OCI-LY7 (cell line): ENCODE measurements around the gene IRS1. TPM values are rescaled to one million over a fixed set of nuclear protein-coding genes. Genes with fewer than 3 reads are reported as not detected.

Experiments
- BruUV-seq: library from RNA; stranded (reverse); fragments of 400-500 nt; replicated peaks from 2 replicates; lab custom pipeline; 2021; lab: Mats Ljungman, UMichigan
- CTCF ChIA-PET: fragments of 300-600 bp; sonication (Branson Sonifier 250); formaldehyde crosslinking; loops from one replicate; lab custom pipeline; 2022; ENCODE audit warnings: antibody characterized with exemption; ENCODE audit not compliant: unreplicated experiment; lab: Charles Lee
- POLR2A ChIA-PET: fragments of 300-600 bp; sonication (Branson Sonifier 250); formaldehyde crosslinking; loops from one replicate; lab custom pipeline; 2022; ENCODE audit warnings: antibody characterized with exemption; lab: Charles Lee
- DNase-seq: peaks from one replicate; pipeline ENCODE4 v3.0.0-alpha.2; 2015; ENCODE audit warnings: low spot score
- H2AFZ ChIP-seq: fragments of 200-600 bp; sonication (generic), shearing (Covaris generic); 2 replicates; pipeline ENCODE4 v1.6.1; 2014; ENCODE audit warnings: mild to moderate bottlenecking, antibody characterized with exemption, low read length, moderate library complexity
- H3K27ac ChIP-seq: fragments of 200-600 bp; sonication (generic); 2 replicates; pipeline ENCODE4 v1.5.1; 2014; ENCODE audit warnings: mixed run types, low read depth, mild to moderate bottlenecking, moderate library complexity, low read length, inconsistent platforms; ENCODE audit not compliant: poor library complexity, severe bottlenecking
- H3K36me3 ChIP-seq: fragments of 200-600 bp; sonication (generic); 2 replicates; pipeline ENCODE4 v1.6.1; 2014; ENCODE audit warnings: mild to moderate bottlenecking, antibody characterized with exemption, low read length, moderate library complexity, mixed read lengths; ENCODE audit not compliant: insufficient read depth
- H3K4me1 ChIP-seq: fragments of 200-600 bp; sonication (generic); 2 replicates; pipeline ENCODE4 v1.5.1; 2014; ENCODE audit warnings: mild to moderate bottlenecking, low read length; ENCODE audit not compliant: insufficient read depth, poor library complexity, severe bottlenecking
- H3K4me2 ChIP-seq: fragments of 200-600 bp; sonication (generic); 2 replicates; pipeline ENCODE4 v1.6.1; 2014; ENCODE audit warnings: mild to moderate bottlenecking, low read length
- H3K4me3 ChIP-seq: fragments of 200-600 bp; sonication (generic); 2 replicates; pipeline ENCODE4 v1.5.1; 2014; ENCODE audit warnings: mild to moderate bottlenecking, low read depth, low read length; ENCODE audit not compliant: poor library complexity, severe bottlenecking
- H3K79me2 ChIP-seq: fragments of 200-600 bp; sonication (generic); 2 replicates; pipeline ENCODE4 v1.6.1; 2016; ENCODE audit warnings: low read depth, mild to moderate bottlenecking, low read length, moderate library complexity, mixed read lengths; ENCODE audit not compliant: insufficient read depth
- H3K9me2 ChIP-seq: fragments of 200-600 bp; sonication (generic); 2 replicates; pipeline ENCODE4 v1.6.1; 2016; ENCODE audit warnings: mild to moderate bottlenecking, low read length, mixed read lengths; ENCODE audit not compliant: insufficient read depth
- H3K9me3 ChIP-seq: fragments of 200-600 bp; sonication (generic); 2 replicates; pipeline ENCODE4 v1.6.1; 2014; ENCODE audit warnings: mild to moderate bottlenecking, mixed run types, low read length, mixed read lengths
- H4K20me1 ChIP-seq: fragments of 200-600 bp; sonication (generic); 2 replicates; pipeline ENCODE4 v1.6.1; 2014; ENCODE audit warnings: mild to moderate bottlenecking, antibody characterized with exemption, low read length, moderate library complexity, mixed read lengths; ENCODE audit not compliant: insufficient read depth
- CTCF ChIP-seq: fragments of 200-600 bp; sonication (generic); conservative IDR thresholded peaks from 2 replicates; pipeline ENCODE4 v1.5.1; 2014; ENCODE audit warnings: mild to moderate bottlenecking, antibody characterized with exemption, low read length, moderate library complexity, mixed read lengths
- EZH2phosphoT487 ChIP-seq: fragments of 200-600 bp; sonication (generic); IDR thresholded peaks from 2 replicates; pipeline ENCODE4 v1.6.1; 2018; ENCODE audit warnings: low read depth, borderline replicate concordance, mild to moderate bottlenecking, mixed run types, antibody characterized with exemption, low read length, moderate library complexity, mixed read lengths
- intact Hi-C: fragments of 100-400 bp; cut with micrococcal nuclease; formaldehyde crosslinking; loops from one replicate; pipeline ENCODE4 v1.10.0; 2022; ENCODE audit not compliant: unreplicated experiment
- total RNA-seq, 2 experiments: library from RNA; depleted of rRNA in 1 of 2; stranded (reverse); fragments of >200 nt in 1 of 2; shearing (Covaris generic) in 1 of 2; gene quantifications; 2 replicates each; pipeline ENCODE4 v1.2.3, GENCODE V29; 2014 to 2022

IRS1 gene
- total RNA-seq, 2 experiments from 2014 or later, result 18.1 to 23.5 TPM

- TF ChIP-seq EZH2phosphoT487, result no peak
- CTCF ChIA-PET, result no interaction called here
These were observed 44.0 kb downstream of the IRS1 start for GRCh38 chr2:226755631-226756030.

GRCh38 chr2:226754821-226755604 lies 44.6 kb downstream of the IRS1 start:
- Histone ChIP-seq H3K79me2 (0 out of 2 replicates have a peak, but pooled peaks cover 4% of the 10 kb centered on the region), H3K9me2 (no peaks in the 10 kb centered on the region), H3K4me1 (peaks cover 10% of the 10 kb centered on the region), H3K9me3 (no peaks in the 10 kb centered on the region), H3K4me3 (no peak overlapping the region), H4K20me1 (no peaks in the 10 kb centered on the region), H2AFZ (no peak overlapping the region), H3K4me2 (no peak overlapping the region), H3K27ac (no peak overlapping the region), H3K36me3 (no peaks in the 10 kb centered on the region)
- ChIA-PET CTCF (no interaction called here), POLR2A (interaction anchor here (0.6 to 1.9 kb wide), 10 partner anchors 10 to 1516 kb away, joined by 3 to 11 read pairs (median 3); no protein-coding TSS in a partner anchor)
- no peak for TF ChIP-seq CTCF
- no peak for TF ChIP-seq EZH2phosphoT487
- BruUV-seq, result no TSS peak
- DNase-seq, result no peak
- intact Hi-C loops, result no loop called here

More at GRCh38 chr2:226755631-226756030, 44.0 kb downstream of the IRS1 start:
- H3K4me3 ChIP-seq, result no peak overlapping the region
- H3K79me2 ChIP-seq, result 0 out of 2 replicates have a peak, but pooled peaks cover 4% of the 10 kb centered on the region
- no peak overlapping the region for H2AFZ ChIP-seq
- no TSS peak for BruUV-seq
- H3K27ac ChIP-seq, result no peak overlapping the region
- no peaks in the 10 kb centered on the region for H3K36me3 ChIP-seq
- DNase-seq, result no peak
- peaks cover 10% of the 10 kb centered on the region for H3K4me1 ChIP-seq
- POLR2A ChIA-PET, result interaction anchor here (0.8 to 1.9 kb wide), 7 partner anchors 9 to 1517 kb away, joined by 3 to 11 read pairs (median 6); no protein-coding TSS in a partner anchor
- no peaks in the 10 kb centered on the region for H4K20me1 ChIP-seq
- H3K9me2 ChIP-seq, result no peaks in the 10 kb centered on the region
- intact Hi-C loops, result no loop called here
- H3K9me3 ChIP-seq, result no peaks in the 10 kb centered on the region
- H3K4me2 ChIP-seq, result no peak overlapping the region

- Histone ChIP-seq H3K79me2 (0 out of 2 replicates have a peak, but pooled peaks cover 4% of the 10 kb centered on the region), H4K20me1 (no peaks in the 10 kb centered on the region), H3K4me3 (no peak overlapping the region), H3K4me1 (no peaks in the 10 kb centered on the region), H3K9me3 (no peaks in the 10 kb centered on the region), H3K27ac (no peak overlapping the region), H3K9me2 (no peaks in the 10 kb centered on the region), H2AFZ (no peak overlapping the region), H3K36me3 (peaks cover 6% of the 10 kb centered on the region; the same call in 1 of the 2 replicates), H3K4me2 (no peak overlapping the region)
- no peak for DNase-seq
- intact Hi-C loops, result no loop called here
- no TSS peak for BruUV-seq
- ChIA-PET POLR2A (interaction anchor here (0.8 to 1.5 kb wide), 3 partner anchors 19 to 53 kb away, joined by 3 to 5 read pairs (median 3); no protein-coding TSS in a partner anchor), CTCF (interaction anchor here (0.6 kb wide), 1 partner anchor 108 kb away, joined by 3 read pairs; no protein-coding TSS in a partner anchor)
- TF ChIP-seq CTCF (no peak), EZH2phosphoT487 (no peak)
These were observed 46.7 kb downstream of the IRS1 start for GRCh38 chr2:226752887-226753286.
